Stimulated activated CD4-positive, alpha-beta T cell treated with anti-CD3 and anti-CD28 coated beads, Interleukin-2, amount 100 ng/mL, for 24 hours (primary cell): ENCODE measurements around the gene NBDY.
"Not testable (repeated sequence)": the region's sequence is repeated elsewhere in the genome, so short reads cannot be mapped to it uniquely, and the experiment has no call there.

ENCODE experiments used
- DNase-seq, 2 donors: peaks; one replicate each; pipeline ENCODE4 v3.0.0-alpha.2; 2020

NBDY gene, protein sequence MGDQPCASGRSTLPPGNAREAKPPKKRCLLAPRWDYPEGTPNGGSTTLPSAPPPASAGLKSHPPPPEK

DNA sequence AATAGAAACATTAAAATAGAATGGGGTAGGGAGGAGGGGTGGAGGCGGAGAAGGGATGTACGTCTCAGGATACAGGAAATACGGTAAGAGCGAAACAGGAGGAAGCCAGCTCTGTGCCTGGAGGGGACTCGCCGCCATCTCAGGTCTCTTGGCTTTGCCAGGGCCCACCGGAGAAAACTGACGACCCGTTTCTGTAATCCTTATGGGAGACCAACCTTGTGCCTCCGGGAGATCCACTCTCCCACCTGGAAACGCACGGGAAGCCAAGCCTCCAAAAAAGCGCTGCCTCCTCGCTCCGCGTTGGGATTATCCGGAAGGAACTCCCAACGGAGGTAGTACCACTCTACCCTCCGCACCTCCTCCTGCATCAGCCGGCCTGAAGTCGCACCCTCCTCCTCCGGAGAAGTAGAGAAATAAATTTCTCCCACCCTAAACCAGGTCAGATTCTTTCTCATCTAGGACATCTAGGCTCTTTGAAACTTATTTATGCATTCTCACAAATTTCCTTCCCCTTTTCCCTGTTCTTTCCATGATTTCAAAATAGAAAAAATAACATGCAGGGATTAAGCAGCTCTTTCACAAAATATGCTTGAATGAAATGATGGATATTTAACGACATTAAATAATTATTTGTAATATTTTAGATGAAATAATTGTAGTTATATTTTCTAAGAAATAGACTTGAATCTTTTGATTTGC lies at the start of gene NBDY:
NBDY (plus strand) TSS at position 92 of the 699 bp plus-strand sequence; CDS start at position 203, 111 bp downstream.
- peak; percentile 28 to 41 for DNase-seq

DNA sequence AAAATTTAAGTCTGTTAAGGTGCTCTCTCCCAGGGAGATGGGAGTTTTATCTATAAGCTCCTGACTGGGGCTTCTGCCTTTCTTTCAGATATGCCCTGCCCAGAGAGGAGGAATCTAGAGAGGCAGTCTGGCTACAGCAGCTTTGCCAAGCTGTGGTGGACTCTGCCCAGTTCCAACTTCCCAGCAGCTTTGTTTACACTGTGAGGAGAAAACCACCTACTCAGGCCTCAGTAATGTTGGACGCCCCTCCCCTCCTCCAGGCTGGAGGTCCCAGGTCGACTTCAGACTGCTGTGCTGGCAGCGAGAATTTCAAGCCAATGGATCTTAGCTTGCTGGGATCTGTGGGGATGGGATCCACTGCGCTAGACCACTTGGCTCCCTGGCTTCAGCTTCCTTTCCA lies 24.5 kb upstream of the NBDY start:
- not testable (repeated sequence) for DNase-seq

DNA sequence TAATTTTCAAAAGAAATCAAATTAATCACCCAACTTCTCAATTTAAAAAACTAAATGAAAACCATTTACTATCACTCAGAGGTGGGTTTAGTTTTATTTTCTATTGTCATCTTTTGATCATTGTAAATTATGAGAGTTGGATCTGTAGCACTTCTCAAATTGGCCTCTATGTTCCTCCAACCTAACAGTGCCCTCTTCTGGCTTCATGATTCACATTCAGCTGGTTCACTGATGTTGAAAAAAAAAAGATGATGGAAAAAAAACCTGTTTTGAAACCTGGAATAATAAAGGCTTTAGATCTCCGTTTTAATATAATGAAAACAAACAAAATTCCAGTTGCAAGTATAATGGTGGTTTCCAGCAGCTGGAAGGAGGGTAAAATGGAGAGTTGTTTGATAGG lies 2.4 kb upstream of the NBDY start:
- peak in 1 of 2 donors; percentile 17 for DNase-seq

DNA sequence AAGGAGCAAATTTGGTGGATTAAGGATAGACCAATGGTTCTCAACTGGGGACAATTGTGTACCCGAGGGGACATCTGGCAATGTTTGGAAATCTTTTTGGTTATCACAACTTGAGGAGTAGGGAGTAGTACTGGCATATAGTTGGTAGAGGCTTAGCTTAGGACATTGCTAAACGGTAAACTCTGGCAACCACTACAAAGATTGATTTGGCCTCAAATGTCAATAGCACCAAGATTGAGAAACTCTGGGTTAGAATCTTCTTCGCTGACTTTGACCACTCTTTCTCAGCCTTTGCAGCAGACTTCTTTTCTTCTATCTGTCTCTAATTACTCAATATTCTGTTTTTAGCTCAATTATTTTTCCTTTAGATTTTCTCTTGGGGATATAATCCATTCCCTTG lies 1.5 kb upstream of the NBDY start:
- DNase-seq = no peak

DNA sequence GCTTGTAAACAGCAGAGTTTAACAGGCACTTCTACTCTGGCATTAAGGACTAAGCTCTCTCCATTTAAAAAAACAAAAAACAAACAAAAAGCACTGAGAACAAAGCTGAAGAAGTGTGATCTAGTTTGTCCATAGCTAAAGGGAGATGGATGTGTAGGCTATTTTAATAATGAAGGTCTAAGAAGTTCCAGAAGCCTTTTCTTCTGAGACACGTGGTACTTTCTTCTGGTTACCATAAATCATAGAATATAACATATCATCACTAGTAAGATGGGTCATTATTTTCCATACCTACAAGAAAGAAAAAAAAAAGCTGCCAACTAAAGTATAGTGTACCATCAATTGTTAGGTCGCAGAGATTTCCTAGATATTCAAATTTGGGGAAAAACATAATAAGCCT lies 722 bp upstream of the NBDY start:
- DNase-seq = no peak

DNA sequence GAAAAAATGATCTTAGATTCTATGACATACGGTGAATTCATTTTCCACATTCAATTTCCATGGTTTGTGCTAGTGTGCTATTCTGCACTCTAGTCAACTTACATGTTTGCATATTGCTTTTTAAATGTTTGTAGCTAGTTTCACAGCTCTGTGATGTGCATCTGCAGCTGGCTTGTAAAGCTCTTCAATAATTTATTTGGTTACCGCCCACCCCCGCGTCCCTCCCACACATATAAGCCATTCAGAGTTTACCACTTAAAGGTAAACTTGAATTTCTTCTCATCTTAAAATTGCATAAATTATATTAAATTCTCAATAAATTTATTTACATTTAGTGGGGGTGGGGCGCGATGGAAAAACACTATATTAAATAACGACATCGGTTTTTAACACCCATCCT lies 291 bp upstream of the NBDY start:
- peak; percentile 14 to 34 for DNase-seq

DNA sequence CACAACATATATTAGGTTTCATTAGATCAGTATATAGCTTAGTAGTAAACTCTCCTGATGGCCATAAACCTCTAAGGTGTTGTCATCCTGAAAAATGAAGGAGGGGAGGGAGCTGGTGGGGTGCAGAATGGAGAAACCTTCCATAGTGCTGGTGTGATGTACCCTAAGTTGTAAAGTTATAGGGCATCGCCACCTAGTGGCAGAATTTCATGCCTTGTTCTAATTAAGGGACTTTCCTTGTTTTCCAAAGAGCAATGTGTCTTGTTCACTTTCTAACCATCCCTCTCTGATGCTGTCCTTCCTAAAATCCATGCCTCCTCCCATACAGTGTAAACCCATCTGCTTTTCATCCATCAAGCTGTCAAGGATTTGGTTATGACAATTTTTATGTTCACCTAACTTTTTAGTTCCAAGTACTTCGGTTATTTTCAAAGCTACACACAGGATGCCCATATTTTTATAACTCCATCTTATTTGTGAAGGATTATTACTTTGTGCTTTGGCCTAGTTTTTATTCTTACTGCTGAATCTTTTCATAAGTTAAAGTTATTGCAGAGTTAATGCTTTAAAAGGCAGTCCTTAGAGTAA lies 4.5 kb downstream of the NBDY start:
- DNase-seq = peak; percentile 46 to 66

DNA sequence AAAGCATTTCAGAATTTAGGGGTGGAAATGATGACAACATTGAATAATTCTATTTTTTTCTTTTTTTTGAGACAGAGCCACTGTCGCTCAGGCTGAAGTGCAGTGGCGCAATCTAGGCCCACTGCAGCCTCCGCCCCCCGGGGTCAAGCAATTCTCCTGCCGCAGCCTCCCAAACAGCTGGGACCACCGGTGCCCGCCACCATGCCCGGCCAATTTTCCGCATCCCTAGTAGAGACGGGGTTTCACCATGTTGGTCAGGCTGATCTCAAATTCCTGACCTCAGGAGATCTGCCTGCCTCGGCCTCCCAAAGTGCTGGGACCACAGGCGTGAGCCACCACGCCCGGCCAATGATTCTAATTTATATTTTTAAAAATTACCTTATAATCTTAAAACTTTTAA lies 7.2 kb downstream of the NBDY start:
- no peak for DNase-seq

DNA sequence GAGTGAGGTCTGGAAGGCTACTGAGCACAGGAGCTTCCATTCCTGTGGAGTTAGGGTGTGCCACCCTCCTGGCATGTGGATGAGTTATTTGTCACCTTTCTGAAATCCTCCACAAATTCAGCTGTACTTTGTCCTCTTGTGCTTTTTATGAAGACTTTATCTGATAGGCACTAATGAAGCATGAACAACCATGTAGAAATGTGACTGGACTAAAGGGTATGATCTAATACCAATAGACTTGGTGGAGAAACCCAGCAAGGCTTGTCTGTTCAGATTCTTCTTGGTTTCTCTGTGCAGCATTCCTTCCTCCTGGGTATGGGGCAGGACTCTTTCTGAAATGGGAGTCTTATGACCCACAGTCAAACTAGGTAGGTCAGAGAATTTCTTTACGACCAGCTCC lies 9.6 kb downstream of the NBDY start:
- no peak for DNase-seq

DNA sequence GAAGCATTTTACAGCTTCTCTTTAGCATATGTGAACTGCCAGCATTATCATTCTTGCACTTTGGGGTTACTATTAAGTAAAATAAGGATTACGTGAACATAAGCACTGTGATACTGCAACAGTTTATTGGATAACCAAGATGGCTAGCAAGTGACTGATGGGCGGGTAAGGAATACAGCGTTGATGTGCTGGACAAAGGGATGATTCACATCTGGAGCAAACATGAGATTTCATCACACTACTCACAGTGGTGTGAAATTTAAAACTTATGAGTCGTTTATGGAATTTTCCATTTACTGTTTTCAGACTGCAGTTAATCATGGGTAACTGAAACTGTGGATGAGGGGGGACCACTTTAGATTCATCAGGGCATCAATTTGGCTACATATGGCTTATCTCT lies 16.0 kb downstream of the NBDY start:
- no peak for DNase-seq

DNA sequence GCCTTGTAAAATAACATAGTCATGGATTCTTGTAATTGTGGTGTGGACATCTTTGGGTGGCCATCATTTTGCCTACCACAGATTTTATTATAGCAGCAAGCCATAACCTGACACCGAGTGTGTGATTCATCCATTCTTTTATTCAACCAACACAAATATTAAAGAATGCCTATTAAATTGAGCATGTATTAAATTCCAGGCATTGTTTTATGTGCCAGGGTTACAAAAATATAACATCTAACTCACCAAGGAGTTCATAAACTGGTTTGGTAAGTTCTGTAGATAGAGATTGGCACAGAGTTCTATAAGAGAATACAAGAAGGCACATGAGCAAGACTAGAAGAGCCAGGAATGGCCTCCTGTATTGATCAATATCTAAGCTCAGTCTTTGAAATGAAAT lies 18.0 kb downstream of the NBDY start:
- no peak for DNase-seq

DNA sequence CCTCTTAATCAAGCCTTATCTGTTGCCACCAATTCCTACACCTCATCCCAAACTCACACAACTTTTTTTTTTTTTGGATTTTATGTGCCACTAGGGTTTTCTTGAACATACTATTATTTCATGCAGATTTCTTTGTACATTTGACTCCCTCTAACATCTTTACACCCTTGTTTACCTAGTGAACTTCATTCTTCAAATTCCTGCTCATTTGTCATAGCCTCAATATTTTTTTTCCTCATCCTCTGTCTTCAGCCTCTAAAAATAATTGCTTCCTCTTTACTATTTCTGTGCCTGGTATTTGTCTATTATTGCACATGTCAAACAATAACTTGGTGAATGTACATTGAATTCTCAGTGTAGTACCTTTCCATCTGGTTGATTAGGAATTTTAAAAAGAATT lies 22.0 kb downstream of the NBDY start:
- DNase-seq = no peak

DNA sequence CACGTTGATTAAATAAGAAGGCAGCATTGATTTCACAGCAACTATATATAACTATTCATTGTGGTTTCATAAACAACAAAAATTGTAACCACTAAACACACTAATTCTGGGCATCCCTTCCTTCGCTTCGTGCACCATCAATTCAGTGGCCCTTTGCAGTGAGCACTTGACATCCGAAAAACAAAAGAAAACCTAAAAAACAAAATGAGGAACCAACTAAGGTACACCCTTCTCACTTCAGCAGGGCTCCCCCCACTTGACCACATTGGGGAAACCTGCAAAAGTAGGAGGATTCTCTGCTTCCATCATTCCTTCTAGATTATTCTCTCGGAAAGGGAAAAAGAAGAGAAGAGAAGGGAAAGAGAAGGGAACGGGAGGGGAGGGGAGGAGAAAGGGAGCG lies 28.3 kb downstream of the NBDY start:
- no peak for DNase-seq

DNA sequence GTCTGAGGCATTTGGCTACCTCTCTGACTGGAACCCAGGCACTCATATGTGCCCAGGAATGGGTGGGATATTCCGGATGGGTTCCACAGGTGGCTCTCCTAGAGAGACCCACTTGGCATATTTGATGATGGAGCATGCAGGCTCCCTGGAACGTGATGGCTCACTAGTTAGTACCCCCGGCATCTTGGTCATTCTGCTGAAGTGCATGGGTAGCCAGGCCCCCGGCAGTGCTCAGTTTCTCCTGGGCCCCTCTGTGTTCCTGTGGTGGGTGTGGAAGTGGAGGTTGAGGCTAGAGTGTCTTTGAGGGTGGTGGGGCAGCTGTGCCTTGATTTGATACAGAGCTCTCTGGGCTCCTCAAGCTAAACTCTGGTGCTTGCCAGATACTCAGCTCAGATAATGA lies 29.4 kb downstream of the NBDY start:
- no peak for DNase-seq

DNA sequence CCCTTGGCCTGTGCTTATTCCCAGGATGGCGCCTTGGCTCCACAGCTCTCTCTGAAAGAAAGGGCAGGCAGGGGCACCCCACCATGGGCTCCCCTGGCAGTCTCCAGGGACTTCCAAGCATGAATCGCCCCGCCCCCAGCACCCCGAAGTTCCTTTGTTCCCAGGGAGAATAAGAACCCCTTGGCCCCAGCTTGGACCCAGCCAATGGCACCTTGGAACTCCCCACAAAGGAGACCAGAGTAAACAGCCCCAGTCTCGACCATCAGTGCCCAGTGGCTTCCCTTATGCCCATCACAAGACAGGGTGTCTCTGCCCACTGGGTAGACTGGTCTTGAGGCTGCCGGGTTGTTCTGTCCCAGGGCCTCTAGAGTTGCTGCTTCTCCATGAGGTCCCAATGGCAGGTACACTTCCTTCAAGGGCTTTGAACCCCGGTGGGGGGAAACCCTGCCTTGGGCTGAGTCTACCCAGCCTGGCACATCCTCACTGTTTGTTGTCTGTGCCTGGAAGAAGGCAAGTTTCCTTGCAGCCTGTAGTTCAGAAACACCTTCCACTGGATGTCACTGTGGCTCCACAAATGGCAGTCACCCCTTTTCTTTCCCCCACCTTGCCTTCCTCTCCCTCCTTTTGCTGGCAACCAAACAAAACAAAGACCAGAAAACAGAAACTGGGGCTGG lies 30.8 kb downstream of the NBDY start:
- no peak for DNase-seq

DNA sequence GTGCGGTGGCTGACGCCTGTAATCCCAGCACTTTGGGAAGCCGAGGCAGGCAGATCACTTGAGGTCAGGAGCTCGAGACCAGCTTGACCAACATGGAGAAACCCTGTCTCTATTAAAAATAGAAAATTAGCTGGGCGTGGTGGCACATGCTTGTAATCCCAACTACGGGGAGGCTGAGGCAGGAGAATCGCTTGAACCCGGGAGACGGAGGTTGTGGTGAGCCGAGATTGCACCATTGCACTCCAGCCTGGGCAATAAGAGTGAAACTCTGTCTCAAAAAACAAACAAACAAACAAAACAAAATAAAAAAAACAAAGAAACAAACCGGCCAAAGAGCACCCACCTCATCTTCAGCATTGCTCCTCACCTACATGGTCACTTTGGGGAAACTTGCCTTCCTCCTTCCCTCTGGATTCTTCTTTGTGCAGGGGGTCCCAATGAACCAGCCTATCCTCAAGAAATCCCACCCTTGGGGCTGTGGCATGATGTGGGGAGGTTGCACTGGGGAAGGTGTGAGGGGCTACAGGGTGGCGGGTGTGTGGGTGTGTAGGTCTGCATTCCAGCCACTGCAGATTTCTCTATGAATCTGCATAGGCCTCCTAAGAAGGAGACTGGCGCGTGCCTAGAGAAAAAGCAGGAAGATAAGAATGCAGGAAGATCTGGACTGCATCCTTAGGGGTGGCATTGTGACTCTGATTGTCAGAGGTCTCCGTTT lies 31.5 kb downstream of the NBDY start:
- DNase-seq = not testable (repeated sequence)

DNA sequence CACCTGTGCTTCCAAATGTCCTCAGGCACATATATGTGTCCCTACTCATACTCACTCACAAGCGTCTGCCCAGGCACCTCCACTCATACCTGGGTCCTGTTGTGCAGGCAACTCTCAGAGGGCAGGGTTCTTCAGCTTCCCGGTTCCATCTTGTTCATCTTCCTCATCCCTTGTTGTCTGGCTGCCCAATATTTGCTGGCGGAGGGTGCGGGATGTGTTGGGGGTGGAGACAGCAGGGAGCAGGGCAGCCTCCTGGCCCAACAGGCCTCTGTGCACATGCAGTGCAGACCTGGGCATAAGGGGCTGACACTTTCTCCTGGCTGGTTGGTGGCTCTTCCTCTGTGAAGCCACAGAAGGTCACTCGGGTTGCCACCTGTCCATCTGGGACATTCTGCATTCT lies 32.1 kb downstream of the NBDY start:
- DNase-seq = no peak

DNA sequence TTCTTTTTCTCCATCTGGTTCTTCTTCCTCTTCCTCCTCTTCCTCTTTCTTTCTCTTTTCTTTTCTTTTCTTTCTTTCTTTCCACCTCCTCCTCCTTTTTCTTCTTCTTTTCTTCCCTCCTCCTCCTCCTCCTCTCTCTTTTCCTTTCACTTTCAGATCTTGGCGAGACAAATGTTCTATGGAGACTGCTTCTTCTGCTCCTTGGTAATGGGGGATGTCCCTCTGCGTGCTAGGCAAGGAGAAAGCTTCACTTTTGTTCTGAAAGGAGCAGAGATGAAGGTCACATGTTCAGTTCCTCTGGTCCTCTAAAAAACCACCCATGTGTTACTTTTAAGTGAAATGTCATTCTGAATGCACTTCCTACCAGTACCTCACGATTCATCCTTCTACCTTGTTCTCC lies 33.2 kb downstream of the NBDY start:
- DNase-seq = no peak

DNA sequence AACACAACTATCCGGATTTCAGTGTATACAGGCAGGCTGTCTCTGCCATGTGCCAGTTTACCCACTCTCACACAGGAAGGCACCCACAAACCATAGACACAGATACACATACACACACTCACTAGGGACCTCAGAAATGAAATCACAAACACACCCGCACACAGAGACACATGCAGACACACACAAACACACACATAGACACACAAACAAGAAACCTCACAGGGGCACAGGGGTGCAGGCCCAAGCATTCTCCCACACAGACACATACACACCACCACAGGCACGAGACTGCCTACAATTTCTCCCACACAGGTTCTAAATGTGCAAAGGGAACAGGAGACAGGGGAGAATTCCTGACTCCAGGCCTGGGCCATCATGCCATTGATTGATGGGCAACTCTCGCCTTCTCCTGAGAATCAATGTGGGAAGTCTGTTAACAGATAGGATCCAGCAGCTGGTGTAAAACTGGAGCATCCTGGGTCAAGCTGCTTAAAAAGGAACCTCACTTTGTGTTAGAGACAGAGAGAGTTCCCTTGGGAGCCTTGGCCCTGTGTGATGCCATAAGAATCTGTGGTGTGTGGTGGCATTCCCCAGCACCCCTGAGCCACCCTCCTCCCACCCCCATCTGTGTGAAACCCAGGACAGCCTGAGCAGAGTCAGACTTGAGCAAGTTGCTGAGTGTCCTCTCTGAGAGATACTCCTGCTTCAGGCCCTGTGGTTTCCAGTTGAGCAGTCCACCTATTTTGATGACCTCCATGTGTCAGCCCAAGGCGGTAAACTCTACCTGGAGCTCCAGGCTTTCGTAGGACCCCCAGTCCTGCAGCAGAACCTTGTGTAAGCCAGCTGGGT lies 33.9 kb downstream of the NBDY start:
- no peak for DNase-seq

DNA sequence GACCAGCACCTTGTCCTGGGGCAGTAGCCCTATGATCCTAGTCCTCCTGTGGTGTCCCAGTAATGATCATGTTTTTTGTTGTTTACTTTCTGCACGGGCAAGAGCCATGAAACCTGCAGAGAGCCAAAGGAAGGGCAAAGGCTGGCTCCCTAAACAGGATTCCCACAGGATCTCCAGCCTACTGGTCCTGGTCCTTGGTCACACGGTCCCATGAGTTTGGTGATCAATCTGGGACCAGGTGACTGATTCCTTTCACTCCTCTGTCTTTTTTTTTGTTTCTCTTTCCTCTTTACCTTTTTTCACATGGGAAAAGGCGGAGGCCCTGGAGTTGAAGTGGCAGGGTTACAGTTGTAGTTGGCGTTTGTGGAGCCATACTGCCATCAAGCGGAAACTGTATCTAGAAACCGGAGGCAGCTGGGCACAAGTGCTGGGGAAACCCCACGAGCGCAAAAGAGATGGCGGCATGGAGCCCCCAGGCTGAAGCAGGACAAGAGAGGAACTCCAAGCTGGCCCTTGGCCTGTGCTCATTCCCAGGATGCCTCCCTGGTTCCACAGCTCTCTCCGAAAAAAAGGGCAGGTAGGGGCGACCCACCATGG lies 34.6 kb downstream of the NBDY start:
- DNase-seq = peak in 1 of 2 donors; percentile 10

DNA sequence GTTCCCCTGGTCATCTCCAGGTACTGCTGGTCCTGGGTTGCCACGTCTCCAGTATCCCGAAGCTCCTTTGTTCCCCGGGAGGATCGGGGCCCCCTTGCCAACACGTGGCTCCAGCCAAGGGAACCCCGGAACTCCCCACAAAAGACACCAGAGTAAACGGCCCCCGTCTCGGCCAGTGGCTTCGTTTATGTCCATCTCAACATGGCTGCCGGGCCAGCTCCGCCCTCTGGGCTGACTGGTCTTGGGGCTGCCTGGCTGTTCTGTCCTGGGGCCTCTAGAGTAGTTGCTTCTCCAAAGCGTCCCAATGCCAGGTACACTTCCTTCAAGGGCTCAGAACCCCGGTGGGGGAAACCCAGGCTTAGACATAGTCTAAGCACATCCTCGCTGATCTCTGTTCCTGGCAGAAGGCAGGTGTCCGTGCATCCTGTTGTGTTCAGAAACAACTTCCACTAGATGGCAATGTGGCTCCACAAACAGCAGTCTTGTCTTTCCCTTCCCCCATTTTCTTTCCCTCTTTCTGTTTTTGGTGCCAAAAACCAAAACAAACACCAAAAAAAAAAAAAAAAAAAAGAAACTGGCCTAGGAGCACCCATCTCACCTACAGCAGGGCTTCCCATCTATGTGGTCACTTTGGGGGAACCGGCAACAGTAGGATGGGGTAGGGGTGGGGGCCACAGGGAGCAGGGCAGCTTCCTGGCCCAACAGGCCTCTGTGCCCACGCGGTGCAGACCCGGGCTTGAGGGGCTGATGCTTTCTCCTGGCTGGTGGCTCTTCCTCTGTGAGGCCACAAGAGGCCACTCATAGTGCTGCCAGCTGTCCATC lies 35.3 kb downstream of the NBDY start:
- peak; percentile 47 to 61 for DNase-seq
